H1 (cell line): ENCODE results near the gene KMT2A. TPM values are rescaled to one million over a fixed set of nuclear protein-coding genes. Genes with fewer than 3 reads are reported as not detected.

Experiments used
- CHD1 ChIP-seq: IDR thresholded peaks from 2 replicates; pipeline ENCODE4 v1.6.1; 2012; ENCODE audit warnings: low read depth, low read length, improper control_type of control experiment
- NANOG ChIP-seq: IDR thresholded peaks from 2 replicates; pipeline ENCODE4 v1.6.1; 2011; ENCODE audit warnings: low read length, low read depth, mild to moderate bottlenecking, inconsistent platforms; ENCODE audit not compliant: insufficient read depth, poor library complexity, severe bottlenecking
- polyA plus RNA-seq, 7 experiments: library from polyadenylated mRNA; depleted of rRNA in 3 of 7; stranded (reverse) in 5 of 7; unstranded in 2 of 7; fragments of >200 nt in 5 of 7; fragments of 200-250 nt in 2 of 7; gene quantifications; 1 replicate in 5 of 7; 2 replicates in 1 of 7; 4 replicates in 1 of 7; pipeline versions ENCODE4 v1.2.1 to v1.2.3, GENCODE V29; 2011 to 2013; ENCODE audit warnings: missing spikeins in 2 of 7, mixed read lengths in 2 of 7
- total RNA-seq: library from RNA; stranded (reverse); fragmentation: NEBNext Ultra II Directional; extraction: Animal tissue kit (Norgen Biotek cat#: 25700); gene quantifications from 2 replicates; pipeline ENCODE4 v1.2.1, GENCODE V29; 2021
- TF ChIP-seq, protein P1 (sequence below): IDR thresholded peaks from 2 replicates; pipeline ENCODE4 v1.6.1; 2012; ENCODE audit warnings: inconsistent platforms

The KMT2A gene
- total and polyA plus RNA-seq, 2 of the 8 experiments (the other 6 are each of a cell fraction or from before 2014, with no cell fraction given), result 35.9 to 62.1 TPM

DNA sequence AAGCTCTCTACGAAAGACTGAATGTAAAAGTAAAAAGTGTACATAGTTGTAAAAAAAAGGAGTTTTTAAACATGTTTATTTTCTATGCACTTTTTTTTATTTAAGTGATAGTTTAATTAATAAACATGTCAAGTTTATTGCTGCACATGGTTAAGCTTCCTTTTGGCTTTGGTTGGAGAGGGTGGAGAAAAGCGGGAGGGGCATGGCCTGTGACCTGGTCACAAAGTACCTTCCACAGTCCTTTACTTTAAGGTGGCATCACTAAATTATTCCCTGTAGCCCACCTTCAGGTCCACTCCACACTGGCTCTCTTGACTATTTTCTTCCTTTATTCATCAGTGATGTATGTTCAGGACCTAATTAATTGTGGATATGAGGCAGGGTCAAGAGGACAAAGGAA, 90.4 kb downstream of the KMT2A start (continued):
- no peak for TF ChIP-seq CHD1
- no peak for TF ChIP-seq NANOG
- TF ChIP-seq, protein P1, sequence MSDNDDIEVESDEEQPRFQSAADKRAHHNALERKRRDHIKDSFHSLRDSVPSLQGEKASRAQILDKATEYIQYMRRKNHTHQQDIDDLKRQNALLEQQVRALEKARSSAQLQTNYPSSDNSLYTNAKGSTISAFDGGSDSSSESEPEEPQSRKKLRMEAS, result no peak
